Urinary bladder (tissue), 4 donors: ENCODE measurements around the gene BHLHA9. TPM values are rescaled to one million over a fixed set of nuclear protein-coding genes. Genes with fewer than 3 reads are reported as not detected.

Experiments used
- DNase-seq: peaks from one replicate; pipeline ENCODE4 v3.0.0-alpha.2; 2015; ENCODE audit errors: extremely low spot score
- H3K27ac ChIP-seq: one replicate; pipeline ENCODE4 v1.5.1; 2013; ENCODE audit warnings: low read depth, mild to moderate bottlenecking, moderate library complexity
- H3K36me3 ChIP-seq: one replicate; pipeline ENCODE4 v1.6.1; 2013; ENCODE audit warnings: mild to moderate bottlenecking, moderate library complexity; ENCODE audit not compliant: insufficient read depth
- H3K4me1 ChIP-seq: one replicate; pipeline ENCODE4 v1.6.1; 2013; ENCODE audit warnings: mild to moderate bottlenecking, moderate library complexity; ENCODE audit not compliant: insufficient read depth
- H3K4me3 ChIP-seq: one replicate; pipeline ENCODE4 v1.5.1; 2013; ENCODE audit warnings: low read depth, low read length
- WGBS: extraction: QIAGEN DNeasy Blood & Tissue Kit; methylation state at CpG from one replicate; pipeline ENCODE4 v1.1.7; 2013; 5-methylcytosine and 5-hydroxymethylcytosine counted together
- polyA plus RNA-seq: library from polyadenylated mRNA; stranded (reverse); fragments of 200-250 nt; gene quantifications from one replicate; pipeline ENCODE4 v1.2.3, GENCODE V29; 2013
- total RNA-seq: library from RNA; depleted of rRNA; stranded (reverse); fragments of >200 nt; gene quantifications from one replicate; pipeline ENCODE4 v1.2.3, GENCODE V29; 2014
- donor health status: healthy with polysubstance abuse.
- donor health status: healthy.

BHLHA9 gene
- total and polyA plus RNA-seq, 2 donors = not detected

GRCh38 chr17:1271030-1271423 is 783 bp downstream of the BHLHA9 start:
- no peak for DNase-seq
- 3% methylated on average over 42 of the region's 42 CpGs for WGBS
- peak overlapping the region; percentile 7 for H3K4me3 ChIP-seq
- H3K4me1 ChIP-seq = no peaks in the 10 kb centered on the region
- H3K27ac ChIP-seq = no peak overlapping the region
- no peaks in the 10 kb centered on the region for H3K36me3 ChIP-seq

DNA sequence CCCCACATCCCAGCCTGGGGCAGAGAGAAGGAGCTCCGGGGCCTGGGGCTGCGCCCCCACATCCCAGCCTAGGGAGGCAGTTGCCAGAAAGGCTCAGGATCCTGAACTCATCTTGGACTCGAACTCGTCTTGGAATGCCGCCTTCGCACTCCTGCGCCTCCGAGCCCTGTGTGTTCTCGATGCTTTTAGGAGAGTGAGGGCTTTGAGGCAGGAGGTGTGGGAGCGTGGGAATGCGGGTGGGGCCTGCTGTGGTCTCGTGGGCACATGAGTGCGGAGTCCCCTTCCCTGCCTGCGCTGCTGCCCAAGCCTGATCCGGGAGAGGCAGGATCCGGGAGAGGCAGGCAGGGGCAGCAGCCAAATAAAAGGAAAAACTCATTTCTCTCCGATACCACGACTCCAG is 1.2 kb downstream of the BHLHA9 start:
- Histone ChIP-seq H3K27ac (no peak overlapping the region), H3K4me1 (no peaks in the 10 kb centered on the region), H3K4me3 (no peak overlapping the region), H3K36me3 (no peaks in the 10 kb centered on the region)
- 48% methylated on average over 18 of the region's 18 CpGs for WGBS
- no peak for DNase-seq

- H3K4me1 ChIP-seq = no peaks in the 10 kb centered on the region
- 66% methylated on average over 12 of the region's 12 CpGs for WGBS
- H3K36me3 ChIP-seq = no peaks in the 10 kb centered on the region
- no peak for DNase-seq
- H3K4me3 ChIP-seq = no peak overlapping the region
- H3K27ac ChIP-seq = no peak overlapping the region
Measured at GRCh38 chr17:1272701-1273100, 2.5 kb downstream of the BHLHA9 start.

DNA sequence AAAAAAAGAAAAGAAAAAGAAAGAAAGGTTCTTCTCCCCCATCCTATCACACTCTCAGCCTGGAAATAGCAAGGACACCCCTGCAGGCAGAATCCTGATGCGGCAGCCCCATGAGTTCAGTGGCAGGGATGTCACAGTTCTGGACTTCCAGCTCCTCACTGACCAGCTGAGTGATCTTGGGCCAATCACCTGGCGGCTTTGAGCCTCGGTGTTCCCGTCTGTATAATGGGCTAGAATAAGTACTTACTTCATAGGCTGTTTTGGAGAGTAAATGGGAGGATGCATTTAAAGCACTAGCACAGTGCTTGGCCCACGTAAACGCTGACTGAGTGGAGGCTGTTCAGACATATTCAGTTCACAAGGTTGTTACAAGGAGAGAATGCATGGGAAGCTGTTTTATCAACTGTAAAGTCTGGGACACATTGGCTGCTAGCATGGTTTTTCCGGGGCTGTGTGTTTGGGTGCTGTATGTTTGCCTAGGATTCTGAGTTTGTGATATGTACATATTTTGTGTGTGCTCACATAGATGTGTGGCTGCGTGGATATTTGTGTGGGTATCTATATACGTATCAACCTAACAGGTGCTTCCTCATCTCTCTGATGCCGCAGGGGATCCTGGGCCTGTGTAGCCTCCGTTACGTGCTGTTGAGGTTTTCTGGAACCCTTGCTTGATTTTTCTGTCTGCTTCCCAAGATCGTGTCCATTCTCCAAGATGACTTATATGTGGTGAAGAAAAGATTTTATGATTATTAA is 3.4 kb downstream of the BHLHA9 start:
- no peak for DNase-seq
- H3K36me3 ChIP-seq = no peaks in the 10 kb centered on the region
- H3K4me1 ChIP-seq = no peaks in the 10 kb centered on the region
- H3K4me3 ChIP-seq = no peak overlapping the region
- 77% methylated on average over 13 of the region's 13 CpGs for WGBS
- H3K27ac ChIP-seq = no peak overlapping the region

DNA sequence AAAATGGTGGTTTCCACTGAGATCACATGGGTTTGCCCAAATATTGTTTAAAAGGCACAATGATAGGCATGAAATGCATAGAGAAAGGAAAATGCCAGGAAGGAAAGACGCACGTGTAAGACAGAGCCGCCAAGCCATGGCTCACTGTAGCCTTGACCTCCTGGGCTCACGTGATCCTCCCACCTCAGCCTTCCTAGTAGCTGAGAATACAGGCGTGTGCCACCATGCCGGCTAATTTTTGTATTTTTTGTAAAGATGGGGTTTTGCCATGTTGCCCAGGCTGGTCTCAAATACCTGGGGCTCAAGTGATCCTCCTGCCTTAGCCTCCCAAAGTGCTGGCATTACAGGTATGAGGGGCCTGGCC is 4.0 kb downstream of the BHLHA9 start:
- no peak overlapping the region for H3K4me3 ChIP-seq
- H3K27ac ChIP-seq = no peak overlapping the region
- H3K4me1 ChIP-seq = no peaks in the 10 kb centered on the region
- WGBS = 84% methylated on average over 6 of the region's 6 CpGs
- H3K36me3 ChIP-seq = no peaks in the 10 kb centered on the region
- DNase-seq = no peak

- H3K4me3 ChIP-seq = no peak overlapping the region
- WGBS = 77% methylated on average over 10 of the region's 10 CpGs
- H3K4me1 ChIP-seq = no peaks in the 10 kb centered on the region
- DNase-seq = no peak
- H3K27ac ChIP-seq = no peak overlapping the region
- no peaks in the 10 kb centered on the region for H3K36me3 ChIP-seq
Measured at GRCh38 chr17:1275205-1275961, 5.1 kb downstream of the BHLHA9 start.

GRCh38 chr17:1275962-1276736 is 5.9 kb downstream of the BHLHA9 start:
- H3K4me1 ChIP-seq = no peaks in the 10 kb centered on the region
- 23% methylated on average over 28 of the region's 28 CpGs for WGBS
- H3K27ac ChIP-seq = no peak overlapping the region
- H3K36me3 ChIP-seq = no peaks in the 10 kb centered on the region
- no peak overlapping the region for H3K4me3 ChIP-seq
- DNase-seq = no peak

- DNase-seq = no peak
- no peak overlapping the region for H3K4me3 ChIP-seq
- H3K4me1 ChIP-seq = no peaks in the 10 kb centered on the region
- H3K27ac ChIP-seq = no peak overlapping the region
- no peaks in the 10 kb centered on the region for H3K36me3 ChIP-seq
- 82% methylated on average over 23 of the region's 23 CpGs for WGBS
Measured at GRCh38 chr17:1280652-1281051, 10.4 kb downstream of the BHLHA9 start.

GRCh38 chr17:1286379-1287106 is 16.3 kb downstream of the BHLHA9 start:
- Histone ChIP-seq H3K27ac (no peak overlapping the region), H3K36me3 (no peaks in the 10 kb centered on the region), H3K4me1 (no peaks in the 10 kb centered on the region), H3K4me3 (no peak overlapping the region)
- DNase-seq = no peak
- 81% methylated on average over 19 of the region's 19 CpGs for WGBS

DNA sequence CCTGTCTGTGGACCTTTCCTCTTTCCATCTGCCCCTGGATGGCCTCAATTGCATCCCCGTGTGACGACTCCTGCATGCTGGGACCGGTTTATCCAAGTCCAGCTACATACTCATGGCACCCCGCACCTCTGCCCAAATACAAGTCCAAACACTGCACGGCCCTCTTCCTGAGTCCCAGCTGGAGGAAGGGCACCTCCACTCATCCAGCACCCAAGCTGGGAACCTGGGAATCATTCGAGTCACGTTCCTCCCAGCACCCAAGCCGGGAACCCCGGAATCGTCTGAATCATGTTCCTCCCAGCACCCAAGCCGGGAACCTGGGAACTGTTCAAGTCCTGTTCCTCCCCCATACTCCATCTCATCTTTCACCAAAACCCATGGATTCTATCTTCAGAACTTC is 19.5 kb downstream of the BHLHA9 start:
- 87% methylated on average over 11 of the region's 11 CpGs for WGBS
- no peaks in the 10 kb centered on the region for H3K4me1 ChIP-seq
- H3K36me3 ChIP-seq = no peaks in the 10 kb centered on the region
- no peak overlapping the region for H3K4me3 ChIP-seq
- no peak overlapping the region for H3K27ac ChIP-seq
- DNase-seq = no peak

GRCh38 chr17:1290676-1291075 is 20.4 kb downstream of the BHLHA9 start:
- Histone ChIP-seq H3K27ac (no peak overlapping the region), H3K4me3 (no peak overlapping the region), H3K4me1 (no peaks in the 10 kb centered on the region), H3K36me3 (no peaks in the 10 kb centered on the region)
- no peak for DNase-seq
- 92% methylated on average over 13 of the region's 13 CpGs for WGBS

GRCh38 chr17:1294157-1294717 is 24.0 kb downstream of the BHLHA9 start:
- H3K27ac ChIP-seq = no peak overlapping the region
- no peaks in the 10 kb centered on the region for H3K36me3 ChIP-seq
- no peak for DNase-seq
- H3K4me1 ChIP-seq = no peaks in the 10 kb centered on the region
- H3K4me3 ChIP-seq = no peak overlapping the region
- WGBS = 71% methylated on average over 12 of the region's 12 CpGs

- no peak overlapping the region for H3K27ac ChIP-seq
- H3K4me3 ChIP-seq = no peak overlapping the region
- 13% methylated on average over 24 of the region's 24 CpGs for WGBS
- no peaks in the 10 kb centered on the region for H3K4me1 ChIP-seq
- H3K36me3 ChIP-seq = no peaks in the 10 kb centered on the region
- DNase-seq = no peak
Measured at GRCh38 chr17:1298606-1299005, 28.4 kb downstream of the BHLHA9 start.
